Dedifferentiated amniotic fluid mesenchymal stem cell (primary cell): ENCODE measurements around the gene SH2D3C.
A peak's percentile ranks its signal among the peaks of the same experiment; 100 is the strongest.

ENCODE experiments used
- DNase-seq: peaks from one replicate; pipeline ENCODE4 v3.0.0-alpha.2; 2016; ENCODE audit errors: extremely low spot score

SH2D3C gene

DNA sequence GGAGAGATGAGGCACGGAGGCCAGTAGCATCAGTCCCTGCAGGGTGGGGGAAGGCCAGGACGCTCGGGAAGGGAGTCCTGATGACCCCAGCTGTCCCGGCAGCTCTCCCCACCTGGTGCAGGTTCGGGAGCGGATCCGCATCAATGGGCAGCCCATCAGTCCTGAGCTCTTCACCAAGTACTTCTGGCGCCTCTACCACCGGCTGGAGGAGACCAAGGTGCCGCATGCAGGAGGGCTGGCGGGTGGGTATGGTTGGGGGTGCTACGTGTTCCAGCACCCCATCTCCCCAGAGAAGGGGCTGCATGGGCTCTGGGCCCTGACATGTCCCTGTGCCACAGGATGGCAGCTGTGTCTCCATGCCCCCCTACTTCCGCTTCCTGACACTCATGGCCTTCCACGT is 28.4 kb upstream of the SH2D3C start:
- no peak for DNase-seq

DNA sequence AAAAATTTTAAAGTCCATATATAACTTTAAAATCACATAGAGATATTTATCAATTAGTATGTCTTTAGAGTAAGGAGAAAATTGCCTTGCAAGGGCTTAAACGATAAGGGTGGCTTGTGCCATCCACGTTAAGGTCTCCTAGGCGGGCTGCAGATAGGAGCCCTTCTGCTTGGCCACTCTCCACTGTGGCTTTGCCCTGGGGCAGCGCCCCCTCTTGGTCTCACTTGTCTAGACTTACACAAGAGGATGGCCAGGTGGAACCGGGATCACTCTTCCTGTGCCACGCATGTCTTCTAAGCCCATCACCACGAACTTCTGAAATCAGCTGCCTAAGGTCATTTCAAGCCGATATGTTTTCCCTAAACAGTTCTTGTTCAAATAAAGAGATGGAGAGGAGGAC is 27.2 kb upstream of the SH2D3C start:
- DNase-seq = no peak

GRCh38 chr9:127803507-127804352 is 25.3 kb upstream of the SH2D3C start:
- DNase-seq = no peak

DNA sequence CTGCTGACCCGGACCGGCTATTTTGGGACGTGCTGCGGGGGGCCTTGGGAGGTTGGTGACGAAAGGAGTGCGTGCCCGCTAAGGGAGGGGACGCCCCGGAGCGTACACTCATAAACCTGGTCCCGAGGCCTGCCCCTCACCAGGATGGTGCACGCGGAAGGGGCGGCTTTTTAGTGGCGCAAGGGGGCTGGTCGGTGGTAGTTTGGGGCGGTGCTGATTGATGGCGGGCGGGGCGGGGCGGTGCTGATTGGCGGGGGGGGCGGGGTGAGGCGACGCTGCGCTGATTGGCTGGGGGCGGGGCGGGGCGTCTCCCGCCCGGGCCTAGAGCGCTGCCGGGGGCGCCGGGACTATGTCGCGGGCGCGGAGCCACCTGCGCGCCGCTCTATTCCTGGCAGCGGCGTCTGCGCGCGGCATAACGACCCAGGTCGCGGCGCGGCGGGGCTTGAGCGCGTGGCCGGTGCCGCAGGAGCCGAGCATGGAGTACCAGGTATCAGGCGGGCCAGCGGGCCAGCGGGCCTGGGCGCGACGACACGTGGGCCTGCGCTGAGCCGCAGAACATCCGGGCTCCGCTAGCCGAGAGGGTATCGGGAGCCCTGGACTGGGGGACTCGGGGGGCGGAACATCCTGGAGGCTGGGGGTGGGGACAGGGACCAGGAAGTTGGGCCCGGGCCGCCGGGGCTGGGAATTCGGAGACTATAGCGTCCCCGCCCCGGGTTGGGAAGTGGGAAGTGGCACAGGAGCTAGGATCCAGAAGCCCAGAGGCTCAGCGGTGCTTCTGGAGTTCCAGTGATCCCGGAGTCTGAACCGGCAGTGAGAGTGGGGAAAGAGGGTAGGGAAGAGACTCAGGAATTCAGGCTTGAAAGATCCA is 24.3 kb upstream of the SH2D3C start, which contains the start of gene FPGS:
FPGS (plus strand) TSS at position 307 of the 868 bp plus-strand sequence; CDS start at position 350, 43 bp downstream.
- DNase-seq = peak; percentile 64

- no peak for DNase-seq
Observed at GRCh38 chr9:127801955-127802575, 23.6 kb upstream of the SH2D3C start.

DNA sequence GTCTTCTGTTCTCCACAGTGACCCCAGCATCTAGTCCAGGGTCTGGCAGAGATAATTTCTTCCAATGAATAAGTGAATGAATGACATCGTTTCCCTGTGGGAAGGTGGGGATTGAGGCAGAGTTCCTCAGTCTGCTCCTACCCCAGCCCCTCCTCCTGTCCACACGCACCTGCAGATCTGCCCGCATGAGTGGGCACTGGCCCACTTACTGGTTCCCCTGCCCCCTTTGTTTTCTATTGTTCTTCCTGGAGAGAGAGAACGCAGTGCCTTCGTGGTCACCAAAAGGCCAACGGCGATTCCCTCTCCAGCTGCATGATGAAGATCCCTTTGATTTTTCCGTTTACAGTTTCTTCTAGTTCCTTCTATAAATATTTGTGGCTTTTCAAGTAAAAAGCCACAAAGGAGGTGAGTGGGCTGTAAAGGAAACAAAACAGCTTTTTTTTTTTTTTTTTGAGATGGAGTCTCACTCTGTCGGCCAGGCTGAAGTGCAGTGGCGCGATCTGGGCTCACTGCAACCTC is 18.4 kb upstream of the SH2D3C start:
- no peak for DNase-seq

DNA sequence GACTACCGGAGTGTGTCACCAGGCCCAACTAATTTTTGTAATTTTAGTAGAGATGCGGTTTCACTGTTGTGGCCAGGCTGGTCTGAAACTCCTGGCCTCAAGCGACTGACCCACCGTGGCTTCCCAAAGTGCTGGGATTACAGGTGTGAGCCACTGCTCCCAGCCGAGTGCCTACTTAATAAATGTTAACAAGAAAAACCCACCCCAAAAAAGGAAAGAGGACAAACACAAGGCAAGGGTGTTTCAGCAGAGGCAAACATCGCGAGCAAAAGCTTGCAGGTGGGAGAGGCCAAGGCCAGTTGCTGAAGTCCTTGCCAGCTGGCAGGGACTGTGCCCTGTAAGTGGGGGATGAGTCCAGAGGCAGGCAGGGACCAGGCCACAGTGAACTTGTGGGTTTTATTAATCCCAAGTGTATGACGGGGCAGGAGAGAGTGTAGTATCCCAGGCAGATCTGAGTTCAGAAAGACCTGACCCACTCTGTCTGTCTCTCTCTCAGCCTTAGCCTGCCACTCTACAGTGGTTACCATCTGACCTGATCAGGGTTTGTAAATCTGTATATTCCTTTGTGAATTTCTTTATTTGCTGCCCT is 17.9 kb upstream of the SH2D3C start:
- no peak for DNase-seq

GRCh38 chr9:127794001-127794791 is 15.7 kb upstream of the SH2D3C start:
- no peak for DNase-seq

DNA sequence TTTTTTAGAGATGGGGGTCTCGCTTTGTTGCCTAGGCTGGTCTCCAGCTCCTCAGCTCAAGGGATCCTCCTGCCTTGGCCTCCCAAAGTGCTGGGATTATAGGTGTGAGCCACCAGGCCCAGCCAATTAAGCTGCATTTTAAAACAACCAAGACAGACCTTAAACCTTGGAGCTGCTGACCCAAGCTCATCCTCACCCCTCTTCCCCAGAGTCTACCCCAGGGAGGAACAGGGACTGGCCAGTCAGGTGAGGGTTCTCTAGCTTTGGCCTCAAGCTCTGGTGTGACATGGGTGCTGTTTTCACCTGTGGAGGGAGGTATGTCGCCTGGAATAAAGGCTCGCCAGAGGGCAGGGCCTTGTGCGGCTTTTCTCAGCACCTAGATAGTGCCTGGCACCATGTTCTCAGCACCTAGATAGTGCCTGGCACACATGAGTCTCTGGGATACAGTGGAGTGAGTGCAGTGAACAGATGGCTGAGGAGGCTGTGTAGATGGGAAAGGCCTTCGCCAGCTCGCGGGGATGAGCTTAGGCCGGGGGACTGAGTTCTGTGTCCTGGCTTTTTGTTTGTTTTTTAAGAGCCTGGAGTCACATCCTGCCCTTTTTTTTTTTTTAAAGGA is 14.7 kb upstream of the SH2D3C start:
- DNase-seq = no peak

DNA sequence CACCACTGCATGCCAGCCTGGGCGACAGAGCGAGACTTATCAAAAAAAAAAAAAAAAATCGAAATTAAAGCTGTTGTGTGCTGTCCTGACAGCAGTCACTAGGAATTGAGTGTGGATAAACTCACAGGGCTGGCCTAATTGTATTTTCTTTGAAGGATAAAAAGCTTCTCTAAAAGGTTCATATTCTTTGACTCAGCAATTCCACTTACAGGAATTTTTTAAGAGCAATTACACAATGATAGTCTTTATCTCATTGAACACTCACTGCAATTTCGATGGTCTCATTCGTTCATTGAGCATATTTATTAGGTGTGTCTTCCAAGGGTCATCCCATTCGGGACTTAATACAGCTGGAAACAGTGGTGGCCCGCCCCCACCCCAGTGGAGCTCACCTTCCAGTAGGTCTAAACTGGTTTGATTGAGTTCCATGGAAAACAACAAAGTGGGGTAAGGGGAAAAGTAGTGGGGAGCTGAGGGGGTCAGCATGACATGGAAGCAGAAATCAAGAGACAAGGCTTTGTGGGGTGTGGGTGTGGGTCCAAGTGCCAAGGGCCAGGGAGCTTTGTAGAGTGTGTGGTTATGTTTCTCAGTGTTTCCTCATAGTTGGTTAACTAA is 14.1 kb upstream of the SH2D3C start:
- DNase-seq = no peak

DNA sequence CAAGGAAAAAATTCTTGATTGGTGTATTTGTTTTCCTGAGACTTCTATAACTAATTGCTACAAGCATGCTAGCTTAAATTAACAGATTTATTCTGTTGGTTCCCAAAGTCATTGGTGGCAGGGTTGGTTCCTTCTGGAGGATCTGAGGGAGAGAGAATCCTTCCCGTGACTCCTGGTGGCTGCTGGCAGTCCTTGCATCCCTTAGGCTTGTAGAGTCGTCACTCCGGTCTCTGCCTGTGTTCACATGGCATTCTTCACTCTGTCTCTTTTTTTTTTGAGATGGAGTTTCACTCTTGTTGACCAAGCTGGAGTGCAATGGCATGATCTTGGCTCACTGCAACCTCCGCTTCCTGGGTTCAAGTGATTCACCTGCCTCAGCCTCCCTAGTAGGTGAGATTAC is 12.6 kb upstream of the SH2D3C start:
- no peak for DNase-seq

- DNase-seq = no peak
Observed at GRCh38 chr9:127790094-127790855, 11.8 kb upstream of the SH2D3C start.

- DNase-seq = no peak
Observed at GRCh38 chr9:127789179-127789578, 10.7 kb upstream of the SH2D3C start.

- no peak for DNase-seq
Observed at GRCh38 chr9:127788337-127789011, 10.0 kb upstream of the SH2D3C start.

DNA sequence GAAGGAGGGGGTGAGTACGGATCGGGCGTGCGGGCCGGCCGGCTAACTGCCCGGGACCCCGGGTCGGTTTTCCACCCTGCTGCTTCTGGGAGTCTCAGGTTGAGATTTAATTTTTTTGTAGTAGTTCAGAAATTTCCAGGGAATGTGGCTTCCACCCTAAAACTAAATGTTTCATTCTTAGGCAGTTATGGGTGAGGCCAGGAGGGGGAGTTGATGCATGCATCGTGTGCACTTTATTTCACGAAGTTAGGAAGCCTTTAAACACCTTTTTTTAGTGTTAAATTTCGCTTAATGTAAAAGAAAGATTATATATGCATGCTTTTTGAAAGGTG is 8.3 kb upstream of the SH2D3C start:
- DNase-seq = no peak

DNA sequence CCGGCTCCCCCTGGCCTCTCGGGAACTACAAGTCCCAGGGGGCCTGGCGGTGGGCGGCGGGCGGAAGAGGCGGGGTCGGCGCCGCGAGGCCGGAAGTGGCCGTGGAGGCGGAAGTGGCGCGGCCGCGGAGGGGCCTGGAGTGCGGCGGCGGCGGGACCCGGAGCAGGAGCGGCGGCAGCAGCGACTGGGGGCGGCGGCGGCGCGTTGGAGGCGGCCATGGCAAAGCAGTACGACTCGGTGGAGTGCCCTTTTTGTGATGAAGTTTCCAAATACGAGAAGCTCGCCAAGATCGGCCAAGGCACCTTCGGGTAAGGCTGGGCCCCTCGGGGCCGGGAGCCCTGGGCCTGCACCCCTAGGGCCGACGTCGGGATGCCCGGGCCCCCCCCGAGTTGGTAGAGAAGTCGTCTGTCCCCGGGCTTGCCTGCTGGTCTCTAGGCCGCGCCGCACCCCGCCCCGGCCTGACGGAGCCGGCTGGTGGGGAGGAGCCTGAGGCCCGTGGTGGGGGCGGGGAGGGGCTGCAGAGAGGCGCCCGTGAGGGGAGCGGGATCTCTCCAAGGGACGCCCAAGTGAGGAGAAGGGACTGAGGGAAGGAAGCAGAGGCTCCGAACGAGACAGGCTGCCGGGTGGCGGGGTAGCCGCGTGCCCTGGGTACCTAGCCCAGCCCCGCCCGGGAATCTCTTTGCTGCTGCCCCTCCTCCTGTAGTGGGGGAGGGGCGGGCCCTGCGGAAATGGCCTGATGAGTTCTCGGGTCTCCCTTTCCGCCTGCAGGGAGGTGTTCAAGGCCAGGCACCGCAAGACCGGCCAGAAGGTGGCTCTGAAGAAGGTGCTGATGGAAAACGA is 7.7 kb upstream of the SH2D3C start, which contains the start of gene CDK9:
CDK9 (plus strand) TSS at position 102 of the 840 bp plus-strand sequence; CDS start at position 217, 115 bp downstream.
- peak; percentile 83 for DNase-seq

GRCh38 chr9:127785023-127785932 is 6.8 kb upstream of the SH2D3C start:
- peak; percentile 52 for DNase-seq
